ENCODE data around the gene SPOCK1.

GRCh38 chr5:137167187-137167586 lies 331.9 kb downstream of the SPOCK1 start:
- no peak for TF ChIP-seq REST (IDR thresholded peaks at IDR 0.05)
- no peak for TF ChIP-seq CTCF (IDR thresholded peaks at IDR 0.05; ENCODE audit: low read depth, low read length, missing input control)
- TF ChIP-seq SP1 (IDR thresholded peaks at IDR 0.05): no peak
- TF ChIP-seq ZBTB33 (IDR thresholded peaks at IDR 0.05): no peak
- TF ChIP-seq GABPA (IDR thresholded peaks at IDR 0.05 in 1 of 2, conservative IDR thresholded peaks at IDR 0.05 in 1 of 2): no peak
- TF ChIP-seq RXRA (IDR thresholded peaks at IDR 0.05): no peak
- TF ChIP-seq EGR1 (IDR thresholded peaks at IDR 0.05; ENCODE audit: low read depth in 2 of 2): no peak
- TF ChIP-seq ATF3 (IDR thresholded peaks at IDR 0.05): no peak
- TF ChIP-seq YY1 (IDR thresholded peaks at IDR 0.05): no peak
- no peak for TF ChIP-seq MAX (IDR thresholded peaks at IDR 0.05)
- TF ChIP-seq RAD21 (IDR thresholded peaks at IDR 0.05): no peak
